ENCODE results near the gene MRPL58. TPM values are rescaled to one million over a fixed set of nuclear protein-coding genes. Genes with fewer than 3 reads are reported as not detected.

MRPL58 gene
- total RNA-seq, 1 experiment from 2014 or later = 56.0 TPM

Other genes with a start within 250 kb of the MRPL58 start
- 35.5 and 39.1 TPM in 2 replicates for gene NAT9, start 236.3 kb upstream of the MRPL58 start, total RNA-seq (2014; rRNA removed)
- gene GRIN2C, start 152.8 kb upstream of the MRPL58 start, total RNA-seq (2014; rRNA removed) = 0.06 TPM in 1 of 2 replicates, not detected in the other
- 39.4 and 48.5 TPM in 2 replicates for gene FDXR, start 139.7 kb upstream of the MRPL58 start, total RNA-seq (2014; rRNA removed)
- not detected in 2 replicates for gene FADS6, start 119.0 kb upstream of the MRPL58 start, total RNA-seq (2014; rRNA removed)
- gene USH1G, start 89.4 kb upstream of the MRPL58 start, total RNA-seq (2014; rRNA removed) = not detected in 2 replicates
- gene OTOP2, start 88.4 kb upstream of the MRPL58 start, total RNA-seq (2014; rRNA removed) = not detected in 2 replicates
- not detected in 2 replicates for gene OTOP3, start 76.8 kb upstream of the MRPL58 start, total RNA-seq (2014; rRNA removed)
- not detected in 2 replicates for gene HID1, start 39.9 kb upstream of the MRPL58 start, total RNA-seq (2014; rRNA removed)
- gene CDR2L, start 25.0 kb upstream of the MRPL58 start, total RNA-seq (2014; rRNA removed) = 25.1 and 33.1 TPM in 2 replicates
- gene ATP5PD, start 34.3 kb downstream of the MRPL58 start, total RNA-seq (2014; rRNA removed) = 281 and 284 TPM in 2 replicates
- 22.8 and 26.9 TPM in 2 replicates for gene KCTD2, start 34.6 kb downstream of the MRPL58 start, total RNA-seq (2014; rRNA removed)
- gene SLC16A5, start 75.3 kb downstream of the MRPL58 start, total RNA-seq (2014; rRNA removed) = 0.11 TPM in 1 of 2 replicates, not detected in the other
- 2.3 and 5.1 TPM in 2 replicates for gene ARMC7, start 97.3 kb downstream of the MRPL58 start, total RNA-seq (2014; rRNA removed)
- 108 TPM in 2 replicates for gene NT5C, start 119.1 kb downstream of the MRPL58 start, total RNA-seq (2014; rRNA removed)
- 281 and 311 TPM in 2 replicates for gene JPT1, start 141.8 kb downstream of the MRPL58 start, total RNA-seq (2014; rRNA removed)
- gene SUMO2, start 170.3 kb downstream of the MRPL58 start, total RNA-seq (2014; rRNA removed) = 104 and 109 TPM in 2 replicates
- gene NUP85, start 193.0 kb downstream of the MRPL58 start, total RNA-seq (2014; rRNA removed) = 41.1 and 42.1 TPM in 2 replicates
- 14.7 and 18.5 TPM in 2 replicates for gene GGA3, start 248.9 kb downstream of the MRPL58 start, total RNA-seq (2014; rRNA removed)
- 52.4 and 58.4 TPM in 2 replicates for gene MRPS7, start 249.2 kb downstream of the MRPL58 start, total RNA-seq (2014; rRNA removed)

All from LHCN-M2 (cell line).